ENCODE results near the gene PDXP. TPM values are rescaled to one million over a fixed set of nuclear protein-coding genes. Genes with fewer than 3 reads are reported as not detected.

Gene PDXP
- total RNA-seq, 1 experiment from 2014 or later = 24.5 TPM

- CTCF ChIA-PET = no interaction called here
- no TSS peak for BruUV-seq (replicated peaks)
- Mint-ChIP-seq H3K36me3 (ENCODE audit: insufficient read depth, unreplicated experiment) (peaks cover 17% of the 10 kb centered on the region), H3K4me1 (ENCODE audit: low read depth, unreplicated experiment) (no peaks in the 10 kb centered on the region), H3K27ac (ENCODE audit: unreplicated experiment) (no peak overlapping the region), H3K27me3 (ENCODE audit: insufficient read depth, unreplicated experiment) (no peaks in the 10 kb centered on the region), H3K4me3 (ENCODE audit: unreplicated experiment) (peak overlapping the region; percentile 87), H3K9me3 (ENCODE audit: unreplicated experiment) (no peaks in the 10 kb centered on the region)
- Histone ChIP-seq H3K4me3 (ENCODE audit: low read depth, low read length) (no peak overlapping the region), H3K27me3 (replicated peaks; ENCODE audit: control insufficient read depth, insufficient read depth, low read length) (no peaks in the 10 kb centered on the region), H3K36me3 (ENCODE audit: control insufficient read depth, insufficient read depth, low read length) (no peaks in the 10 kb centered on the region; the same call in 1 of the 2 replicates), H3K9me3 (no peaks in the 10 kb centered on the region), H3K4me1 (peaks cover 12% of the 10 kb centered on the region)
- TF ChIP-seq CTCF (IDR thresholded peaks at IDR 0.05; ENCODE audit: insufficient read depth in 1 of 2, low read depth in 1 of 2, low read length in 1 of 2, severe bottlenecking in 1 of 2, unreplicated experiment in 1 of 2) = no peak
- POLR2A ChIA-PET = no interaction called here
- intact Hi-C loops (cut with micrococcal nuclease; ENCODE audit: unreplicated experiment) = no loop called here
- DNase-seq = no peak
Measured at GRCh38 chr22:37610480-37611129, 47.9 kb upstream of the PDXP start.

- H3K9me3 ChIP-seq = no peaks in the 10 kb centered on the region
- Mint-ChIP-seq H3K9me3 (ENCODE audit: unreplicated experiment) (no peaks in the 10 kb centered on the region), H3K27ac (ENCODE audit: unreplicated experiment) (no peak overlapping the region), H3K4me3 (ENCODE audit: unreplicated experiment) (no peak overlapping the region), H3K4me1 (ENCODE audit: low read depth, unreplicated experiment) (no peaks in the 10 kb centered on the region), H3K27me3 (ENCODE audit: insufficient read depth, unreplicated experiment) (no peaks in the 10 kb centered on the region), H3K36me3 (ENCODE audit: insufficient read depth, unreplicated experiment) (peaks cover 17% of the 10 kb centered on the region)
- H3K27me3 ChIP-seq (replicated peaks; ENCODE audit: control insufficient read depth, insufficient read depth, low read length) = no peaks in the 10 kb centered on the region
- intact Hi-C loops (cut with micrococcal nuclease; ENCODE audit: unreplicated experiment) = no loop called here
- no peak for DNase-seq
- H3K4me3 ChIP-seq (ENCODE audit: low read depth, low read length) = no peak overlapping the region
- BruUV-seq (replicated peaks) = no TSS peak
- ChIA-PET POLR2A (no interaction called here), CTCF (no interaction called here)
- no peak for TF ChIP-seq CTCF (IDR thresholded peaks at IDR 0.05; ENCODE audit: insufficient read depth in 1 of 2, low read depth in 1 of 2, low read length in 1 of 2, severe bottlenecking in 1 of 2, unreplicated experiment in 1 of 2)
- peaks cover 10% of the 10 kb centered on the region for H3K4me1 ChIP-seq
- peaks cover 2% of the 10 kb centered on the region; the same call in 1 of the 2 replicates for H3K36me3 ChIP-seq (ENCODE audit: control insufficient read depth, insufficient read depth, low read length)
Measured at GRCh38 chr22:37611207-37611606, 47.3 kb upstream of the PDXP start.

- POLR2A ChIA-PET = no interaction called here
- peaks cover 11% of the 10 kb centered on the region for H3K36me3 Mint-ChIP-seq (ENCODE audit: insufficient read depth, unreplicated experiment)
- H3K27me3 Mint-ChIP-seq (ENCODE audit: insufficient read depth, unreplicated experiment) = no peaks in the 10 kb centered on the region
- Histone ChIP-seq H3K36me3 (ENCODE audit: control insufficient read depth, insufficient read depth, low read length) (0 out of 2 replicates have a peak, but pooled peaks cover 2% of the 10 kb centered on the region), H3K27me3 (replicated peaks; ENCODE audit: control insufficient read depth, insufficient read depth, low read length) (no peaks in the 10 kb centered on the region), H3K4me3 (ENCODE audit: low read depth, low read length) (no peak overlapping the region), H3K9me3 (no peaks in the 10 kb centered on the region), H3K4me1 (no peaks in the 10 kb centered on the region)
- no peaks in the 10 kb centered on the region for H3K9me3 Mint-ChIP-seq (ENCODE audit: unreplicated experiment)
- TF ChIP-seq CTCF (IDR thresholded peaks at IDR 0.05; ENCODE audit: insufficient read depth in 1 of 2, low read depth in 1 of 2, low read length in 1 of 2, severe bottlenecking in 1 of 2, unreplicated experiment in 1 of 2) = no peak
- no peak for DNase-seq
- H3K4me1 Mint-ChIP-seq (ENCODE audit: low read depth, unreplicated experiment) = no peaks in the 10 kb centered on the region
- BruUV-seq (replicated peaks) = no TSS peak
- no peak overlapping the region for H3K27ac Mint-ChIP-seq (ENCODE audit: unreplicated experiment)
- intact Hi-C loops (cut with micrococcal nuclease; ENCODE audit: unreplicated experiment) = no loop called here
- no peak overlapping the region for H3K4me3 Mint-ChIP-seq (ENCODE audit: unreplicated experiment)
- CTCF ChIA-PET = interaction anchor here (2.0 kb wide), 1 partner anchor 9 kb away, joined by 4 read pairs; no protein-coding TSS in a partner anchor
Measured at GRCh38 chr22:37616201-37617083, 42.1 kb upstream of the PDXP start.
